Amygdala (tissue), 56 donors: ENCODE data around the gene LUC7L.
"Not testable (repeated sequence)": the region's sequence is repeated elsewhere in the genome, so short reads cannot be mapped to it uniquely, and the experiment has no call there.

Experiments used
- DNase-seq, 56 donors: peaks; one replicate each; lab custom pipeline; 2025; lab: John Stamatoyannopoulos, UW

LUC7L gene

GRCh38 chr16:169014-169413, 60.2 kb downstream of the LUC7L start:
- no peak for DNase-seq

- no peak for DNase-seq
Observed at GRCh38 chr16:168424-168823, 60.8 kb downstream of the LUC7L start.

DNA sequence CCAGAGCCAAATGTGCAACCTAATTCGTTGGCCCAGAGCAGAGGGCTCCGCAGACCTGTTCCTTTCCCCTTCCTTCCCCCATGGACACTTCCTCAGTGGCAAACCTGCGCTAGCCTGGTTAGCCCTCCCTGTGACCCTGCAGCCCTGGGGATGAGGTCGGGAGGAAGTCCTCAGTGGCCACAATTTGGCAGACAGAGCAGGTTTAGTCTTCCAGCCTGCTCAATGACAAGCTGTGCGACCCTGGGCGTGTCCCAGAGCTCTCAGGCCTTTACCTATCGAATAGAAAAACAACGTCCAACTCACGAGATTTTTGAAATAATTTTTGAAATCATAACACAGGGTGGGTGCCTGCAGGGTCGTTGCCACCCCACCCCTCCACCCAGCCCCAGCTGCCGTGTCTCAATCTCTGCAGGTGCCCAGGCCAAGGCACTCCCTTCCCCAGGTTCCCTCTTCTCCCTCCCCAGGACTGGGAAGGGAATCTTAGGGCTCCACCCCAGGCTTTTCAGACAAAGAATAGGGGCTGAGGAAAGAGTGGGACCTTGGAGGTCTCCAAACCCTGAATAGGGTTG, 62.0 kb downstream of the LUC7L start:
- DNase-seq, result no peak

GRCh38 chr16:166375-167121, 62.7 kb downstream of the LUC7L start:
- DNase-seq, result no peak

GRCh38 chr16:165539-166374, 63.5 kb downstream of the LUC7L start, which contains the start of gene HBM:
Gene HBM, plus strand, starts transcription at chr16:165978. Its CDS starts 20 bp downstream, at chr16:165998.
- DNase-seq, result no peak

DNA sequence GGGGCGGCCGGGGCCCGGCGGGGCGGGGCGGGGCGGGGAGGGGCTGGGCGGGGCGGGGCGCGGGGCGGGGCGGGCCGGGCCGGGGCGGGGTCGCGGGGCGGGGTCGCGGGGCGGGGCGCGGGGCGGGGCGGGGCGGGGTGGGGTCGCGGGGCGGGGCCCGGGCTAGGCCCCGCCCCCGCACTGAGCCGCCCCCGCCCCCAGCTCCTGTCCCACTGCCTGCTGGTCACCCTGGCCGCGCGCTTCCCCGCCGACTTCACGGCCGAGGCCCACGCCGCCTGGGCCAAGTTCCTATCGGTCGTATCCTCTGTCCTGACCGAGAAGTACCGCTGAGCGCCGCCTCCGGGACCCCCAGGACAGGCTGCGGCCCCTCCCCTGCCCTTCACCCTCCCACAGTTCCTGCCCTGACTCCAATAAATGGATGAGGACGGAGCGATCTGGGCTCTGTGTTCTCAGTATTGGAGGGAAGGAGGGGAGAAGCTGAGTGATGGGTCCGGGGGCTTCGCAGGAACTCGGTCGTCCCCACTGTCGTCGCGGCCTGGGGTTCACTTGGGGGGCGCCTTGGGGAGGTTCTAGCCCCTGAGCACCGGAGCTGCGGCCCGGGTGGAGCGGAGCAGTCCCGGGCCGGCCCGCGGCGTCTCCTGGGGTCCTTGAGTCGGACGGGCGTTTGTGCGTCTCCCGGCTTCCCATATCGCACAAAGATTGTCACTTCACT, 64.3 kb downstream of the LUC7L start:
- no peak for DNase-seq

DNA sequence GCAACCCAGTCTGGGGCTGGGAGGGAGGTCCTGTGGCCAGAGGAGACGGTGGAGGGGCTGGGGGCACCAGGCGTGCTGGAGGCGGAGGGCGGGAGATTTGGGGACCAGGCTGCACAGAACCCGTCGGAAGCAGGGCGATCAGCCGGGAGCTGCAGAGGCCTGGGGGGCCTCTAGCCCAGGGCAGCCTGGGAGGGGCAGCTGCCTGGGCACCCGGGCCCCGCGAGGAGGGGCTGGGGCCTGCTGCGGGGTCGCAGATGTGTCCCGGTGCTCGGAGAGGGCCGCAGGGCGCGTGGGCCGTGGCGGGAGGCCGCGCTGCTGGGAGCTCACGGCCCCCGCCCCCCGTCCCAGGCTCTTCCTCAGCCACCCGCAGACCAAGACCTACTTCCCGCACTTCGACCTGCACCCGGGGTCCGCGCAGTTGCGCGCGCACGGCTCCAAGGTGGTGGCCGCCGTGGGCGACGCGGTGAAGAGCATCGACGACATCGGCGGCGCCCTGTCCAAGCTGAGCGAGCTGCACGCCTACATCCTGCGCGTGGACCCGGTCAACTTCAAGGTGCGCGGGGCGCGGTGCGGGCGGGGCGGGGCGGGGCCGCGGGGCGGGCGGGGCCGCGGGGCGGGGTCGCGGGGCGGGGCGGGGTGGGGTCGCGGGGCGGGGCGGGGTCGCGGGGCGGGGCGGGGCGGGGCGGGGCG, 65.0 kb downstream of the LUC7L start:
- DNase-seq, result not testable (repeated sequence)

DNA sequence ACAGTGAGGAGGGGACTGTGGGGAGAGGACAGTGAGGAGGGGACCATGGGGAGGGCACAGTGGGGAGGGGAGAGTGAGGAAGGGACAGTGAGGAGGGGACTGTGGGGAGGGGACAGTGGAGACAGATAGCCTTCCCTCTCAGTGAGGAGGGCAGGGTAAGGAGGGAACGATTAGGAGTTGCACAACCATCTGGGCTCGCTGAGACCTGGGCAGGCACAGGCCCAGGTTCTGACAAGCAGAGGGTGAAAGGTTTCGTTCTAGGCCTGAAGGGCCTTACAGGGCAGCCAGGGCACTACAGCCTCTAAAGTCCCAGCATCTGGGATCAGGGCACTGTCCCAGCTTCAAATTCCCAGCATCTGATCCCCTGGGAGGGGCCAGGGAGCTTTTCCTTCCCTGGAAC, 65.6 kb downstream of the LUC7L start:
- DNase-seq, result not testable (repeated sequence)

DNA sequence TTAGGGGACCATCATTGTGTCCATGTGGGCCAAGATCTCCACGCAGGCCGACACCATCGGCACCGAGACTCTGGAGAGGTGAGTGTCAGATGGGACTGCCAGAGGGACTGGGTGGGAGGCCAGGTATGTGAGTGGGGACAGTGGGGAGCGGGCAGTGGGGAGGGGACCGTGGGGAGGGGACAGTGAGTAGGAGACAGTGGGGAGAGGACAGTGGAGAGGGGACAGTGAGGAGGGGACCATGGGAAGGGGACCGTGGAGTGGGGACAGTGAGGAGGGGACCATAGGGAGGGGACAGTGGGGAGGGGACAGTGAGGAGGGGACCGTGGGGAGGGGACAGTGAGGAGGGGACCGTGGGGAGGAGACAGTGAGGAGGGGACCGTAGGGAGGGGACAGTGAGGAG, 66.1 kb downstream of the LUC7L start:
- not testable (repeated sequence) for DNase-seq

DNA sequence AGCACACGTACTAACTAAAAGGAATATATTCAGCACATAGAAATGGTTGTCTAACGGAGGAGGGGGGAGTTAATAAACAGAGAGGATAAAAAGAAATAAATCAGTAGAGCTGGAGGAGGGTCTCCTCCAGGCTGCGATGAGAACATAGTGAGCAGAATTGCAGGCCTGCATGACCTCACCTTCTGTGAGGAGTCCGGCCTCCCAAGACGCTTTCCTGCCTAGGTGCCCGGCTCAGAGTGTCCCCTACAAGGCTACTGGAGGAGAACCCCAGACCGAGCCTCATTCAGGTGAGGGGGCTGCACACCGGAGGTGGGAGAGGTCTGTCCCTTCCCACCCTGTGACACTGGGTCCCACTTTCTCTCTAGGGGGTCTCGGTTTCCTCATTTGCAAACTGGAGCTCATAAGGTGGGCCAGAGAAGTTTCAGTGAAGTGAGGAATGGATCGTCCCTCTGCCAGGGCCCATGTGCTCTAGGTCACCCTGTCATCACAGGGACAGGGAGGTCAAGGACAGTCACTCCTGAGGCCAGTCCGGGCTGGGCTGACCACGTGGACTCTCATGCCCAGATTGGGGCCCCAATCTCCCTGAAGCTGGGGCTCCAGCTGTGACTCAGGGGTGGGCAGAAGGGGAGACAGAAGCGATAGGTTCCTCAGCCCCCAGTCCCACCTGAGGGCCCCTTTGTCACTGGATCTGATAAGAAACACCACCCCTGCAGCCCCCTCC, 66.8 kb downstream of the LUC7L start:
- DNase-seq, result no peak

DNA sequence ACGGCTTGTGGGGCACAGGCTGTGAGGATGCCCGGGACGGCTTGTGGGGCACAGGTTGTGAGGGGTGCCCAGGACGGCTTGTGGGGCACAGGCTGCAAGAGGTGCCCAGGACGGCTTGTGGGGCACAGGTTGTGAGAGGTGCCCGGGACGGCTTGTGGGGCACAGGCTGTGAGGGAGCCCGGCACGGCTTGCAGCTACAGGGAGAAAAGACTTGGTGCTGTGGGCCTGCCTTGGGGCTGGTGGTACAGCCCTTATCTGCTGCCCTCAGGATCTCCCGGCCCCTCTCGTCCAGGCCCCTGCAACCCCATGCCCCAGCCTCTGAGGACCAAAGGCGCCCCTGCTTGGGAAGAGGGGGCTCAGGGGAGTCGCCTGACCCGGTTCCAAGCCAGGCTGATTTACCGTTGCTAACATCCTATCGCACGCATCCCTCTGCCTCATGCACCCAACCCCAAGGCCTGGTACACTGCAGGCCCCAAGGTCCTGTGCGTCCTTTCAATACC, 68.5 kb downstream of the LUC7L start:
- DNase-seq, result no peak

- not testable (repeated sequence) for DNase-seq
Observed at GRCh38 chr16:160242-160641, 69.0 kb downstream of the LUC7L start.

- DNase-seq, result no peak
Observed at GRCh38 chr16:159136-159849, 70.0 kb downstream of the LUC7L start.

DNA sequence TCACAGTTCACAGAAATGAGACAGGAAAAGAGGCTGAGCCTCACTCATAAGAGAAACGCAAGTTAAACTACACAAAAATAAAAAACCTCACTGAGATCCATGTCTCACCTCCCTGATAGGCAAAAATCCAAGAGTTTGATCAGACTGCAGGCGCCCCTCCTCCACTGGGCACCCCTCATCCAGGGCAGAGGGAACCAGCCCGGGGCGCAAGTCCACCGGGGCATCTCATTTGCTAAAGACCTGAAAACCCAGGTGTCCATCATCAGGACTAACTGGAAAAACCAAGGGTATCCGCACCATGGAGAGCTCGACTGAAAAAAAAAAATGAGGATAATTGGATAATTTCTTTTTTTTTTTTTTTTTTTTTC, 74.2 kb downstream of the LUC7L start:
- DNase-seq, result no peak

GRCh38 chr16:154217-155030, 74.8 kb downstream of the LUC7L start:
- peak in 9 of 56 donors; percentile 5 to 27 (median 12) for DNase-seq

DNA sequence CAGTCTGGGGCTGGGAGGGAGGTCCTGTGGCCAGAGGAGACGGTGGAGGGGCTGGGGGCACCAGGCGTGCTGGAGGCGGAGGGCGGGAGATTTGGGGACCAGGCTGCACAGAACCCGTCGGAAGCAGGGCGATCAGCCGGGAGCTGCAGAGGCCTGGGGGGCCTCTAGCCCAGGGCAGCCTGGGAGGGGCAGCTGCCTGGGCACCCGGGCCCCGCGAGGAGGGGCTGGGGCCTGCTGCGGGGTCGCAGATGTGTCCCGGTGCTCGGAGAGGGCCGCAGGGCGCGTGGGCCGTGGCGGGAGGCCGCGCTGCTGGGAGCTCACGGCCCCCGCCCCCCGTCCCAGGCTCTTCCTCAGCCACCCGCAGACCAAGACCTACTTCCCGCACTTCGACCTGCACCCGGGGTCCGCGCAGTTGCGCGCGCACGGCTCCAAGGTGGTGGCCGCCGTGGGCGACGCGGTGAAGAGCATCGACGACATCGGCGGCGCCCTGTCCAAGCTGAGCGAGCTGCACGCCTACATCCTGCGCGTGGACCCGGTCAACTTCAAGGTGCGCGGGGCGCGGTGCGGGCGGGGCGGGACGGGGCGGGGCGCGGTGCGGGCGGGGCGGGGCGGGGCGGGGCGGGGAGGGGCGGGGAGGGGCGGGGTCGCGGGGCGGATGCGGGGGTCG, 75.6 kb downstream of the LUC7L start:
- not testable (repeated sequence) for DNase-seq

DNA sequence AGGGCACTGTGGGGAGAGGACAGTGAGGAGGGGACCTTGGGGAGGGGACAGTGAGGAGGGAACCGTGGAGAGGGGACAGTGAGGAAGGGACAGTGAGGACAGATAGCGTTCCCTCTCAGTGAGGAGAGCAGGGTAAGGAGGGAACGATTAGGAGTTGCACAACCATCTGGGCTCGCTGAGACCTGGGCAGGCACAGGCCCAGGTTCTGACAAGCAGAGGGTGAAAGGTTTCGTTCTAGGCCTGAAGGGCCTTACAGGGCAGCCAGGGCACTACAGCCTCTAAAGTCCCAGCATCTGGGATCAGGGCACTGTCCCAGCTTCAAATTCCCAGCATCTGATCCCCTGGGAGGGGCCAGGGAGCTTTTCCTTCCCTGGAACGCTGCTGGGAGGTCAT, 76.1 kb downstream of the LUC7L start:
- DNase-seq, result not testable (repeated sequence)
